H1 (cell line): ENCODE measurements around the gene CEACAM1. TPM values are rescaled to one million over a fixed set of nuclear protein-coding genes. Genes with fewer than 3 reads are reported as not detected.

ENCODE experiments used
- KDM1A ChIP-seq: fragments of 200-600, 300-600 bp; sonication (generic); IDR thresholded peaks from 2 replicates; pipeline ENCODE4 v1.7.1; 2016; ENCODE audit warnings: mild to moderate bottlenecking, low read length, borderline replicate concordance
- PHF8 ChIP-seq: fragments of 200-600 bp; sonication (generic); conservative IDR thresholded peaks from 2 replicates; pipeline ENCODE4 v1.7.1; 2012; ENCODE audit warnings: low read depth, mild to moderate bottlenecking, inconsistent platforms, low read length, moderate library complexity
- POU5F1 ChIP-seq: IDR thresholded peaks from 2 replicates; pipeline ENCODE4 v1.6.1; 2011; ENCODE audit warnings: low read depth, mild to moderate bottlenecking, low read length, moderate library complexity
- SIX5 ChIP-seq: IDR thresholded peaks from 2 replicates; pipeline ENCODE4 v1.6.1; 2011; ENCODE audit warnings: mild to moderate bottlenecking, low read depth, low read length
- polyA plus RNA-seq, 7 experiments: library from polyadenylated mRNA; depleted of rRNA in 3 of 7; stranded (reverse) in 5 of 7; unstranded in 2 of 7; fragments of >200 nt in 5 of 7; fragments of 200-250 nt in 2 of 7; gene quantifications; 1 replicate in 5 of 7; 2 replicates in 1 of 7; 4 replicates in 1 of 7; pipeline versions ENCODE4 v1.2.1 to v1.2.3, GENCODE V29; 2011 to 2013; ENCODE audit warnings: missing spikeins in 2 of 7, mixed read lengths in 2 of 7
- total RNA-seq: library from RNA; stranded (reverse); fragmentation: NEBNext Ultra II Directional; extraction: Animal tissue kit (Norgen Biotek cat#: 25700); gene quantifications from 2 replicates; pipeline ENCODE4 v1.2.1, GENCODE V29; 2021

The CEACAM1 gene
- total and polyA plus RNA-seq, 2 of the 8 experiments (the other 6 are each of a cell fraction or from before 2014, with no cell fraction given): 1.8 to 3.6 TPM

DNA sequence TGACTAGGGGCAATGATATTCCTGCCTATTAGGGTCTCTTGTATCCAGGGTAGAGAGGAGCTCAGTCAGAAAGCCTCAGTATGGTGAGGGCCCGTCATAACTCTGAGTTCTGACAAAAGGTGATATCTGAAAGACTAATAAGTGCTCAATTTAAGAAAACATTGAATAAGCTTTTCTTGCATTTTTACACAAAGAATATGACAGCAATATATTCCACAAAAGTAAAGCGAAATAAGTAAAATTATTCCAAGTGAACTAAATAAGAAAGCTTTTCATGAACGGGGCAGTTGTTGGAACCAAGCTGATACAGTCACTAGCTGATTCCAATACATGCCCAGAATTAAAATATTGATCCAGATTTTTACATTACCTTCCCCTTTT is 40.5 kb downstream of the CEACAM1 start (continued):
- TF ChIP-seq PHF8: no peak
- no peak for TF ChIP-seq KDM1A
- no peak for TF ChIP-seq POU5F1
- TF ChIP-seq SIX5: no peak
